Measurements from ENCODE around the gene LRRC10B.

Gene LRRC10B

DNA sequence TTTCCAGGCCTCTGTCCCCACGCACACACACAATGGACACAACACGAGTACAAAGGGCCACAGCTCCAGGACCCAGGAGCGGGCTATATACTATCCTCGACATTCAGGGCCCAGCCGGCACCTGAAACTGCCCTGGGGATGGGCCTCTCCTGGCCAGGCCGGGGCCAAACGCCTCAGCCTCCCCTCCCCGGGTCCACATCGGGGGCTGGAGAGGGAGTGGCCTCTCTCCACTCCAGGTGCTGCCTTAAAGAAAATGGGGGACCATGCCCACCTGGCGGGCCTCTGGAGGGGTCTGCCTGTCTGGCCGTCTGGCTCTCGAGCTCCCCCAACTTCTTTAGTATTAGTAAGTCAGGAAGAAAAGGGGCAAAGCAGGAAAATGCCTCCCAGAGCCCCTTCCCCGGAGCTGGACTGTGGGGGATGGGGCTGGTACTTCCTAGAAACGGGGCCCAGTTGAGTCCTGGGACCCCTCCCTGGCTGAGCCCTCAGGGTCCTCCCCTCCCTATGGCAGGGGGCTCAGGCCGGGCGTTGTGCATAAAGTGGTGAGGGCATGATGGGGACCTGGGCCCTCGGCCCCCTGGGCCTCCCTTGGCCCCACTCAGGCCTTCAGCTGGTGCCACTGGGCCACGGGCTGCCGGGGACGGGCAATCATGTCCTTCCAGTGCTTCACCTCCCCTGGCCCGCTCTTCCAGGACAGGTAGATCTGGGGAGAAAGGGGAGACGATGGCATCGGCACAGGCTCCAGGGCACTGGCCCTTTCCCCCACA lies 9.7 kb downstream of the LRRC10B start:
- Mint-ChIP-seq H3K36me3 (ENCODE audit: insufficient read depth) (no peaks in the 10 kb centered on the region), H3K9me3 (no peaks in the 10 kb centered on the region), H3K27me3 (peaks cover 39 to 71% of the 10 kb centered on the region in 2 donors), H3K27ac (no peak overlapping the region), H3K4me1 (ENCODE audit: low read depth in 2 of 2) (peaks cover 7 to 8% of the 10 kb centered on the region in 2 donors), H3K4me3 (no peak overlapping the region)
- DNase-seq: no peak
- no peak for ATAC-seq (replicated peaks)

GRCh38 chr11:61522881-61523280 lies 14.3 kb downstream of the LRRC10B start:
- no peaks in the 10 kb centered on the region for H3K9me3 Mint-ChIP-seq
- H3K4me1 Mint-ChIP-seq (ENCODE audit: low read depth in 2 of 2): no peaks in the 10 kb centered on the region
- H3K27ac Mint-ChIP-seq: no peak overlapping the region
- no peak for DNase-seq
- no peak for ATAC-seq (replicated peaks)
- H3K36me3 Mint-ChIP-seq (ENCODE audit: insufficient read depth): no peaks in the 10 kb centered on the region
- peaks cover 56 to 84% of the 10 kb centered on the region in 2 donors for H3K27me3 Mint-ChIP-seq
- no peak overlapping the region for H3K4me3 Mint-ChIP-seq

GRCh38 chr11:61524446-61524845 lies 15.9 kb downstream of the LRRC10B start:
- DNase-seq (no peak), ATAC-seq (replicated peaks) (no peak)
- Mint-ChIP-seq H3K4me3 (no peak overlapping the region), H3K9me3 (no peaks in the 10 kb centered on the region), H3K27ac (no peak overlapping the region), H3K27me3 (peaks cover 61 to 87% of the 10 kb centered on the region in 2 donors), H3K4me1 (ENCODE audit: low read depth in 2 of 2) (no peaks in the 10 kb centered on the region), H3K36me3 (ENCODE audit: insufficient read depth) (no peaks in the 10 kb centered on the region)

- DNase-seq (no peak), ATAC-seq (replicated peaks) (no peak)
- Mint-ChIP-seq H3K4me1 (ENCODE audit: low read depth in 2 of 2) (no peaks in the 10 kb centered on the region), H3K36me3 (ENCODE audit: insufficient read depth) (no peaks in the 10 kb centered on the region), H3K27me3 (peaks cover 60 to 90% of the 10 kb centered on the region in 2 donors), H3K27ac (no peak overlapping the region), H3K9me3 (no peaks in the 10 kb centered on the region), H3K4me3 (no peak overlapping the region)
Measured at GRCh38 chr11:61524963-61525587, 16.5 kb downstream of the LRRC10B start.

GRCh38 chr11:61526229-61526628 lies 17.7 kb downstream of the LRRC10B start:
- Mint-ChIP-seq H3K36me3 (ENCODE audit: insufficient read depth) (no peaks in the 10 kb centered on the region), H3K4me3 (no peak overlapping the region), H3K27me3 (peaks cover 60 to 100% of the 10 kb centered on the region in 2 donors), H3K9me3 (no peaks in the 10 kb centered on the region), H3K4me1 (ENCODE audit: low read depth in 2 of 2) (no peaks in the 10 kb centered on the region), H3K27ac (no peak overlapping the region)
- DNase-seq (no peak), ATAC-seq (replicated peaks) (no peak)

GRCh38 chr11:61526956-61527731 lies 18.6 kb downstream of the LRRC10B start:
- DNase-seq (no peak), ATAC-seq (replicated peaks) (no peak)
- H3K4me1 Mint-ChIP-seq (ENCODE audit: low read depth in 2 of 2): no peaks in the 10 kb centered on the region
- no peaks in the 10 kb centered on the region for H3K9me3 Mint-ChIP-seq
- H3K4me3 Mint-ChIP-seq: no peak overlapping the region
- peaks cover 54 to 93% of the 10 kb centered on the region in 2 donors for H3K27me3 Mint-ChIP-seq
- no peaks in the 10 kb centered on the region for H3K36me3 Mint-ChIP-seq (ENCODE audit: insufficient read depth)
- H3K27ac Mint-ChIP-seq: no peak overlapping the region

- Mint-ChIP-seq H3K9me3 (no peaks in the 10 kb centered on the region), H3K4me3 (no peak overlapping the region), H3K27me3 (peaks cover 50 to 86% of the 10 kb centered on the region in 2 donors), H3K4me1 (ENCODE audit: low read depth in 2 of 2) (no peaks in the 10 kb centered on the region), H3K27ac (no peak overlapping the region), H3K36me3 (ENCODE audit: insufficient read depth) (no peaks in the 10 kb centered on the region)
- DNase-seq (no peak), ATAC-seq (replicated peaks) (no peak)
Measured at GRCh38 chr11:61528114-61528513, 19.6 kb downstream of the LRRC10B start.

- Mint-ChIP-seq H3K9me3 (no peaks in the 10 kb centered on the region), H3K36me3 (ENCODE audit: insufficient read depth) (no peaks in the 10 kb centered on the region), H3K27ac (no peak overlapping the region), H3K4me3 (no peak overlapping the region), H3K4me1 (ENCODE audit: low read depth in 2 of 2) (no peaks in the 10 kb centered on the region), H3K27me3 (peaks cover 53 to 86% of the 10 kb centered on the region in 2 donors)
- ATAC-seq (replicated peaks): no peak
- DNase-seq: no peak
Measured at GRCh38 chr11:61529537-61530225, 21.1 kb downstream of the LRRC10B start.

DNA sequence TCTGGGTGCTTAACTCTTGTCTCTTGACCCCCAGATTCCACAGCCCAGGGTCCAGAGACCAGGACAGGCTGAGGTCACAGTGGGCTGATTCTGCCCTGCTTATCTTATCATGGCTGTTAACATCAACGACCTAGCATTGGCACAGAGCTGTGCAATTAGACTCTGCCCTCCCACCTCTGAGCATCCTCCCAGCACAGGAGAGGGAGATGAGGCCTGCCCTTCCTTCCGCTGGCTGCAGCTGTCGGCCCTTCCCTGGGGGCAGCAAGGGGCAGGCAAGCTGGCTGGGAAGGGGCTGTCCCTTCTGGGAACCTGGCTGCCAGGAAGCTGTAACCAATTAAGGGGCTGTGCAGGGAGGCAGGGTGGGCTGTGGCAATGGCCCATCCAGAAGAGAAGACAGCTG lies 22.5 kb downstream of the LRRC10B start:
- Mint-ChIP-seq H3K36me3 (ENCODE audit: insufficient read depth) (no peaks in the 10 kb centered on the region), H3K27me3 (peaks cover 48 to 86% of the 10 kb centered on the region in 2 donors), H3K27ac (no peak overlapping the region), H3K4me3 (no peak overlapping the region), H3K9me3 (no peaks in the 10 kb centered on the region), H3K4me1 (ENCODE audit: low read depth in 2 of 2) (no peaks in the 10 kb centered on the region)
- DNase-seq: no peak
- ATAC-seq (replicated peaks): no peak

- Mint-ChIP-seq H3K27me3 (peaks cover 48 to 81% of the 10 kb centered on the region in 2 donors), H3K4me1 (ENCODE audit: low read depth in 2 of 2) (no peaks in the 10 kb centered on the region), H3K27ac (peak overlapping the region in 1 of 2 donors; percentile 28), H3K9me3 (no peaks in the 10 kb centered on the region), H3K36me3 (ENCODE audit: insufficient read depth) (no peaks in the 10 kb centered on the region), H3K4me3 (no peak overlapping the region)
- ATAC-seq (replicated peaks) (peak; percentile 53), DNase-seq (peak; percentile 6 to 46 (median 31))
Measured at GRCh38 chr11:61532134-61533038, 23.8 kb downstream of the LRRC10B start.

GRCh38 chr11:61533039-61533375 lies 24.5 kb downstream of the LRRC10B start:
- Mint-ChIP-seq H3K4me3 (no peak overlapping the region), H3K9me3 (no peaks in the 10 kb centered on the region), H3K27me3 (peaks cover 42 to 80% of the 10 kb centered on the region in 2 donors), H3K27ac (no peak overlapping the region), H3K4me1 (ENCODE audit: low read depth in 2 of 2) (no peaks in the 10 kb centered on the region), H3K36me3 (ENCODE audit: insufficient read depth) (no peaks in the 10 kb centered on the region)
- DNase-seq (no peak), ATAC-seq (replicated peaks) (no peak)

DNA sequence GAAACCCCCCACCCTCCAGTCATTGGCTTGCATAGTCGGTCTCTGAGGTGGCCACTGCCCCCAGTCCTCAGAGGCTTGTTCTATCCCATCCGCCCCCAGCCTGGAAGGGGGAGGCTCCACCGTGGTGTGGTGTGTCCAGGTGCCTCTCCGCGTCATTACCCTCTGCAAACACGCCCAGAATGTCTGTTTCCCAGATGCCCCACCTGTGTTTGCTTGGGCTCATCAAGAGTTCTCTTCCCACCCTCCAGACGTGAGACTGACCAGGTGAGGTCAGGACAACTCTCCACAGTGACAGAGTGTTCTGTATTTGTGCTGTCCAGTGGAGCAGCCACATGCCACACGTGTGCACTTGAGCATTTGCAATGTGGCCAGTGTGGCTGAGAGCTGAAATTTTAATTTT lies 24.9 kb downstream of the LRRC10B start:
- no peak overlapping the region for H3K4me3 Mint-ChIP-seq
- no peaks in the 10 kb centered on the region for H3K4me1 Mint-ChIP-seq (ENCODE audit: low read depth in 2 of 2)
- peaks cover 38 to 80% of the 10 kb centered on the region in 2 donors for H3K27me3 Mint-ChIP-seq
- H3K36me3 Mint-ChIP-seq (ENCODE audit: insufficient read depth): no peaks in the 10 kb centered on the region
- H3K27ac Mint-ChIP-seq: no peak overlapping the region
- no peaks in the 10 kb centered on the region for H3K9me3 Mint-ChIP-seq
- ATAC-seq (replicated peaks) (no peak), DNase-seq (no peak)
